Measurements from ENCODE around the gene ATXN10.

ATXN10 gene

GRCh38 chr22:45731798-45732495 lies 60.3 kb downstream of the ATXN10 start:
- H3K4me3 ChIP-seq (ENCODE audit: low read length): no peak overlapping the region
- H3K4me2 ChIP-seq (ENCODE audit: low read length): no peak overlapping the region
- no peaks in the 10 kb centered on the region for H3K9me3 ChIP-seq (ENCODE audit: insufficient read depth, low read length)
- no peaks in the 10 kb centered on the region for H3K27me3 ChIP-seq (ENCODE audit: low read depth, low read length)
- peak; percentile 24; the same call in 1 of the 2 replicates for TF ChIP-seq CTCF (IDR thresholded peaks at IDR 0.05; ENCODE audit: low read depth, low read length)
- no peak for TF ChIP-seq EZH2phosphoT487 (IDR thresholded peaks at IDR 0.05; ENCODE audit: low read depth)
- H3K36me3 ChIP-seq (replicated peaks; ENCODE audit: low read depth, low read length): peaks cover 12% of the 10 kb centered on the region
- no peak overlapping the region for H3K9ac ChIP-seq (ENCODE audit: low read length)
- no peaks in the 10 kb centered on the region for H3K4me1 ChIP-seq (ENCODE audit: low read length)
- no peak overlapping the region for H3K27ac ChIP-seq (ENCODE audit: low read length)
- H4K20me1 ChIP-seq (ENCODE audit: insufficient read depth, low read length): no peaks in the 10 kb centered on the region
- H3K79me2 ChIP-seq (ENCODE audit: low read length): peaks cover 8% of the 10 kb centered on the region; the same call in 1 of the 2 replicates
- no peak overlapping the region for H2AFZ ChIP-seq (ENCODE audit: low read depth, low read length)

GRCh38 chr22:45735273-45735672 lies 63.6 kb downstream of the ATXN10 start:
- Histone ChIP-seq H3K4me3 (ENCODE audit: low read length) (no peak overlapping the region), H3K4me1 (ENCODE audit: low read length) (no peaks in the 10 kb centered on the region), H3K36me3 (replicated peaks; ENCODE audit: low read depth, low read length) (peaks cover 39% of the 10 kb centered on the region), H4K20me1 (ENCODE audit: insufficient read depth, low read length) (no peaks in the 10 kb centered on the region), H3K9ac (ENCODE audit: low read length) (no peak overlapping the region), H2AFZ (ENCODE audit: low read depth, low read length) (no peak overlapping the region), H3K4me2 (ENCODE audit: low read length) (no peak overlapping the region), H3K9me3 (ENCODE audit: insufficient read depth, low read length) (no peaks in the 10 kb centered on the region), H3K27me3 (ENCODE audit: low read depth, low read length) (no peaks in the 10 kb centered on the region), H3K79me2 (ENCODE audit: low read length) (no peaks in the 10 kb centered on the region), H3K27ac (ENCODE audit: low read length) (no peak overlapping the region)
- TF ChIP-seq EZH2phosphoT487 (IDR thresholded peaks at IDR 0.05; ENCODE audit: low read depth) (no peak), CTCF (IDR thresholded peaks at IDR 0.05; ENCODE audit: low read depth, low read length) (no peak)

GRCh38 chr22:45738206-45738605 lies 66.6 kb downstream of the ATXN10 start:
- H3K4me2 ChIP-seq (ENCODE audit: low read length): no peak overlapping the region
- no peaks in the 10 kb centered on the region for H3K79me2 ChIP-seq (ENCODE audit: low read length)
- H4K20me1 ChIP-seq (ENCODE audit: insufficient read depth, low read length): no peaks in the 10 kb centered on the region
- H3K4me1 ChIP-seq (ENCODE audit: low read length): no peaks in the 10 kb centered on the region
- peaks cover 60% of the 10 kb centered on the region for H3K36me3 ChIP-seq (replicated peaks; ENCODE audit: low read depth, low read length)
- H3K4me3 ChIP-seq (ENCODE audit: low read length): no peak overlapping the region
- H3K9me3 ChIP-seq (ENCODE audit: insufficient read depth, low read length): no peaks in the 10 kb centered on the region
- no peak overlapping the region for H2AFZ ChIP-seq (ENCODE audit: low read depth, low read length)
- TF ChIP-seq EZH2phosphoT487 (IDR thresholded peaks at IDR 0.05; ENCODE audit: low read depth) (no peak), CTCF (IDR thresholded peaks at IDR 0.05; ENCODE audit: low read depth, low read length) (no peak)
- no peak overlapping the region for H3K9ac ChIP-seq (ENCODE audit: low read length)
- H3K27ac ChIP-seq (ENCODE audit: low read length): no peak overlapping the region
- H3K27me3 ChIP-seq (ENCODE audit: low read depth, low read length): no peaks in the 10 kb centered on the region

GRCh38 chr22:45740236-45740635 lies 68.6 kb downstream of the ATXN10 start:
- H3K79me2 ChIP-seq (ENCODE audit: low read length): no peaks in the 10 kb centered on the region
- no peak overlapping the region for H3K9ac ChIP-seq (ENCODE audit: low read length)
- H4K20me1 ChIP-seq (ENCODE audit: insufficient read depth, low read length): peaks cover 16% of the 10 kb centered on the region; the same call in 1 of the 2 replicates
- no peaks in the 10 kb centered on the region for H3K4me1 ChIP-seq (ENCODE audit: low read length)
- H3K27ac ChIP-seq (ENCODE audit: low read length): no peak overlapping the region
- H3K27me3 ChIP-seq (ENCODE audit: low read depth, low read length): no peaks in the 10 kb centered on the region
- H3K36me3 ChIP-seq (replicated peaks; ENCODE audit: low read depth, low read length): peaks cover 73% of the 10 kb centered on the region
- no peak overlapping the region for H2AFZ ChIP-seq (ENCODE audit: low read depth, low read length)
- no peaks in the 10 kb centered on the region for H3K9me3 ChIP-seq (ENCODE audit: insufficient read depth, low read length)
- H3K4me3 ChIP-seq (ENCODE audit: low read length): no peak overlapping the region
- no peak for TF ChIP-seq EZH2phosphoT487 (IDR thresholded peaks at IDR 0.05; ENCODE audit: low read depth)
- no peak for TF ChIP-seq CTCF (IDR thresholded peaks at IDR 0.05; ENCODE audit: low read depth, low read length)
- no peak overlapping the region for H3K4me2 ChIP-seq (ENCODE audit: low read length)

Measured in OCI-LY3 (cell line).